Osteocyte (in vitro differentiated cells): ENCODE measurements around the gene NRXN3. TPM values are rescaled to one million over a fixed set of nuclear protein-coding genes. Genes with fewer than 3 reads are reported as not detected.

Source experiments
- DNase-seq: peaks from one replicate; pipeline ENCODE4 v3.0.0; 2021; ENCODE audit warnings: mixed read lengths; ENCODE audit not compliant: unreplicated experiment; ENCODE audit errors: extremely low spot score
- H3K27ac Mint-ChIP-seq: one replicate; pipeline ENCODE4 v1.8.0; 2021; ENCODE audit warnings: mild to moderate bottlenecking, mixed read lengths; ENCODE audit not compliant: unreplicated experiment
- H3K27me3 Mint-ChIP-seq: one replicate; pipeline ENCODE4 v1.8.0; 2021; ENCODE audit warnings: mixed read lengths; ENCODE audit not compliant: unreplicated experiment
- H3K36me3 Mint-ChIP-seq: one replicate; pipeline ENCODE4 v1.8.0; 2021; ENCODE audit warnings: mixed read lengths; ENCODE audit not compliant: unreplicated experiment
- H3K4me1 Mint-ChIP-seq: one replicate; pipeline ENCODE4 v1.8.0; 2021; ENCODE audit warnings: mixed read lengths; ENCODE audit not compliant: unreplicated experiment
- H3K4me3 Mint-ChIP-seq: one replicate; pipeline ENCODE4 v1.8.0; 2021; ENCODE audit warnings: mild to moderate bottlenecking, moderate library complexity, mixed read lengths; ENCODE audit not compliant: unreplicated experiment
- H3K9me3 Mint-ChIP-seq: one replicate; pipeline ENCODE4 v1.8.0; 2021; ENCODE audit warnings: mixed read lengths; ENCODE audit not compliant: unreplicated experiment
- total RNA-seq: library from RNA; stranded (reverse); gene quantifications from 2 replicates; pipeline ENCODE4 v1.2.1, GENCODE V29; 2021
- TF ChIP-seq, protein P1 (sequence below): fragments of 200-600 bp; sonication (generic); IDR thresholded peaks from 2 replicates; pipeline ENCODE4 v1.5.0; 2021; ENCODE audit warnings: antibody characterized with exemption, mild to moderate bottlenecking, moderate library complexity

NRXN3 gene
- total RNA-seq, 1 donor from 2014 or later = 26.5 TPM

DNA sequence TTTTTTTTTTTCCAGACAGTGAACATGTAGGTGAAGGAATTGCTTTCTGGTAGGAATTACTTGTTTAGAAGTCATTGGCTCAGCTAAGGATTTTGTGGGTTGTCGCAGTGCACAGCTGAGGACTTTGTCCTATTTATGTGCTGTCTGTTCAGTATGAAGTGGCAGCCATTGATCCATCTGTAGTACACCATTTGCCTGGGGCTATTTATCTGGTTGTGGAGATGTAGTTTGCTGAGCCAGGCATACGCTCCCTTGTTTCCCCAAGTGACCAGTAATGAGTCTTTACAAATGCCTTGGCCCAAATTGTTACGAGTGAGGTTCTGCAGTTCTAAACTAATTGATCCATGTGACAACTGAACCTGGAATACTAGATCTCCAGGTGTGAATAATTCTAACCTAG lies 140.1 kb downstream of the NRXN3 start:
- TF ChIP-seq, protein P1, sequence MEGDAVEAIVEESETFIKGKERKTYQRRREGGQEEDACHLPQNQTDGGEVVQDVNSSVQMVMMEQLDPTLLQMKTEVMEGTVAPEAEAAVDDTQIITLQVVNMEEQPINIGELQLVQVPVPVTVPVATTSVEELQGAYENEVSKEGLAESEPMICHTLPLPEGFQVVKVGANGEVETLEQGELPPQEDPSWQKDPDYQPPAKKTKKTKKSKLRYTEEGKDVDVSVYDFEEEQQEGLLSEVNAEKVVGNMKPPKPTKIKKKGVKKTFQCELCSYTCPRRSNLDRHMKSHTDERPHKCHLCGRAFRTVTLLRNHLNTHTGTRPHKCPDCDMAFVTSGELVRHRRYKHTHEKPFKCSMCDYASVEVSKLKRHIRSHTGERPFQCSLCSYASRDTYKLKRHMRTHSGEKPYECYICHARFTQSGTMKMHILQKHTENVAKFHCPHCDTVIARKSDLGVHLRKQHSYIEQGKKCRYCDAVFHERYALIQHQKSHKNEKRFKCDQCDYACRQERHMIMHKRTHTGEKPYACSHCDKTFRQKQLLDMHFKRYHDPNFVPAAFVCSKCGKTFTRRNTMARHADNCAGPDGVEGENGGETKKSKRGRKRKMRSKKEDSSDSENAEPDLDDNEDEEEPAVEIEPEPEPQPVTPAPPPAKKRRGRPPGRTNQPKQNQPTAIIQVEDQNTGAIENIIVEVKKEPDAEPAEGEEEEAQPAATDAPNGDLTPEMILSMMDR = no peak
- Mint-ChIP-seq H3K27me3 (no peaks in the 10 kb centered on the region), H3K9me3 (no peaks in the 10 kb centered on the region), H3K4me1 (no peaks in the 10 kb centered on the region), H3K36me3 (no peaks in the 10 kb centered on the region), H3K4me3 (no peak overlapping the region), H3K27ac (no peak overlapping the region)
- DNase-seq = no peak

DNA sequence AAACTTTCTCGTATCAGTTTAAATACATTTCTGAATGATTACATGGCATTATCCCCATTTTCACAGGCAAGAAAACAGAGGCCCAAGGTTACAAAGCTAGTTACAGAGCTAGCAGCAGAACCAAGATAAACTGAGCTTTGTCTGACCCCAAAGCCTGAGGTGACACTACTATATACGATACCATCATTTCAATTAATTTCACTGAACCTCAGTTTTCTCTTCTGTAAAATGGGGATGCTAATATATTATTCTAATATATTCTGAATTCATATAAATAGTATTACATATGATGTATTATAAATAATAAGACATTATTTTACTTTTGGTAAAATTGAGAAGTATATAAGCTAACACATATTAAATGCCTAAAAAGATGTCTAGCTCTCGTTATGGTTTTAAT lies 143.3 kb downstream of the NRXN3 start:
- H3K4me1 Mint-ChIP-seq = no peaks in the 10 kb centered on the region
- TF ChIP-seq, protein P1 = no peak
- H3K4me3 Mint-ChIP-seq = no peak overlapping the region
- H3K27ac Mint-ChIP-seq = no peak overlapping the region
- H3K27me3 Mint-ChIP-seq = no peaks in the 10 kb centered on the region
- H3K36me3 Mint-ChIP-seq = no peaks in the 10 kb centered on the region
- no peak for DNase-seq
- no peaks in the 10 kb centered on the region for H3K9me3 Mint-ChIP-seq

DNA sequence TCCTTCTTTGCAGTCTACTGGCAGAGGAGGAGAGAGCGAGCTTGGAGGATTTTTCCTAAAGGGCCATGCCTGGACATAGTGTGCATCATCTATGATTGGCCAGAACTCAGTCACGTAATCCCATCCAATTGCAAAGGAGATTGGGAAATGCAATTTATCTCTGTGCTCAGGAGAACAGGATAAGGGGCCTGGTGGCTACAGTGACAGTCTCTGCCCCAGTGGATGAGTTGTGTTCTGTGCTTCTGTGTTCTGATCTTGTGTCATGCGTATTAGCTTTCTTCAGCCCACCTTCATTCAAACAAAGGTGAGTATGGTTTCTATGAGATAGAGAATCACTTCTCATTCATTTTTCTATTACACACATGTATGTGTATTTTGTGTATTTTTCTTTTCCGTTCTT lies 144.3 kb downstream of the NRXN3 start:
- Mint-ChIP-seq H3K4me1 (no peaks in the 10 kb centered on the region), H3K9me3 (no peaks in the 10 kb centered on the region), H3K36me3 (no peaks in the 10 kb centered on the region), H3K27me3 (no peaks in the 10 kb centered on the region), H3K27ac (no peak overlapping the region), H3K4me3 (no peak overlapping the region)
- DNase-seq = no peak
- TF ChIP-seq, protein P1 = no peak

DNA sequence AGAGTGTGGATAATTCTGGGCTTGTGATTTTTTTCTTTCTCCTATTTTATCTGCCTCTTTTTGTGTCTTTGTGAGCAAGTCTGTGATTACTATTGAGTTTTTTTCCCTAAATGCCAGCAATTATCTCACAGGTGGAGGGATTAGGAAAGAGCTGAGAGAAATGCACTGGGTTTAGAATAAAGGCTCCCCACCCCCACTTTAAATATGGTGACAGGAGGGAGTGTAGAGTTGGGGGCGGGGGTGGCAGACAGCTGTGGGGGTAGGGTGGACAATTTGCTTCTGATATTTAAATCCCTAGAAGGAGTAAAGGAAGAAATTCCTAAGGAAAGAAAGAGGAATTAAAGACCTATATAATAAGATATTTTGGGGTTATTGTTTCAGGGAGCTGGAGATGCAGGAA lies 145.9 kb downstream of the NRXN3 start:
- no peak for DNase-seq
- H3K36me3 Mint-ChIP-seq = no peaks in the 10 kb centered on the region
- H3K27ac Mint-ChIP-seq = no peak overlapping the region
- no peaks in the 10 kb centered on the region for H3K9me3 Mint-ChIP-seq
- TF ChIP-seq, protein P1 = no peak
- no peak overlapping the region for H3K4me3 Mint-ChIP-seq
- no peaks in the 10 kb centered on the region for H3K27me3 Mint-ChIP-seq
- no peaks in the 10 kb centered on the region for H3K4me1 Mint-ChIP-seq

DNA sequence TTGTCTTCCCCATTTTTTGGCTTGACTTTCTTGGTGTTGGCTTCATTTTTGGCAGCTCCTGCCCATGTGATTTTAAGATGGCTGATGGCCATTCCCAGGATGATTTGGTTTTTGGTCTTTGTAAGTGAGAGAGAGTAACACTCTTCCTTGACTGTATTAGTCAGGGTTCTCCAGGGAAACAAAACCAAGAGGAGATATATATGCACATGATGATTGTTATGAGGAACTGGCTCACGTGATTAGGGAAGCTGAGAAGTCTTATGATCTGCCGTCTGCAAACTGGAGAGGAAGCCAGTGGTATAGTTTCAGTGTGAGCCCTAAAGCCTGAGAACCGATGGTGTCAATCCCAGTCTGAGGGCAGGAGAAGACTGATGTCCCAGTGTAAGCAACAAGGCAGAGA lies 146.6 kb downstream of the NRXN3 start:
- DNase-seq = no peak
- H3K4me1 Mint-ChIP-seq = no peaks in the 10 kb centered on the region
- no peaks in the 10 kb centered on the region for H3K9me3 Mint-ChIP-seq
- no peaks in the 10 kb centered on the region for H3K27me3 Mint-ChIP-seq
- TF ChIP-seq, protein P1 = no peak
- H3K36me3 Mint-ChIP-seq = no peaks in the 10 kb centered on the region
- H3K4me3 Mint-ChIP-seq = no peak overlapping the region
- no peak overlapping the region for H3K27ac Mint-ChIP-seq
